GM13977 (cell line): ENCODE results near the gene WDR12.
"Not testable (repeated sequence)": the region's sequence is repeated elsewhere in the genome, so short reads cannot be mapped to it uniquely, and the experiment has no call there.

Source experiments
- DNase-seq: peaks from one replicate; pipeline ENCODE4 v3.0.0; 2012; ENCODE audit warnings: low spot score
- CTCF ChIP-seq: IDR thresholded peaks from 2 replicates; pipeline ENCODE4 v1.5.1; 2012; ENCODE audit warnings: mild to moderate bottlenecking, control low read depth; ENCODE audit not compliant: insufficient read depth; ENCODE audit errors: extremely low read depth, missing control alignments
- in situ Hi-C: fragments of 300-500 bp; cut with MboI; formaldehyde crosslinking; loops from one replicate; pipeline ENCODE4 v1.12.0; 2022; ENCODE audit warnings: low sequenced_read_pairs, low pct_unique_long_range_greater_than_20kb, mixed read lengths, inconsistent platforms; ENCODE audit not compliant: unreplicated experiment

WDR12 gene

GRCh38 chr2:202911203-202911511 lies 316 bp downstream of the WDR12 start:
- in situ Hi-C loops = no loop called here
- no peak for DNase-seq
- TF ChIP-seq CTCF = no peak

GRCh38 chr2:202910698-202911097 lies 775 bp downstream of the WDR12 start:
- no peak for TF ChIP-seq CTCF
- in situ Hi-C loops = no loop called here
- DNase-seq = no peak

GRCh38 chr2:202910250-202910649 lies 1.2 kb downstream of the WDR12 start:
- in situ Hi-C loops = not testable (repeated sequence)

GRCh38 chr2:202909394-202910192 lies 1.9 kb downstream of the WDR12 start:
- DNase-seq = no peak
- TF ChIP-seq CTCF = no peak
- in situ Hi-C loops = no loop called here

More at GRCh38 chr2:202910250-202910649, 1.2 kb downstream of the WDR12 start:
- not testable (repeated sequence) for DNase-seq

- no peak for DNase-seq
- in situ Hi-C loops = no loop called here
- TF ChIP-seq CTCF = no peak
Observed at GRCh38 chr2:202908186-202908585, 3.3 kb downstream of the WDR12 start.

- in situ Hi-C loops, DNase-seq: not testable (repeated sequence)
Observed at GRCh38 chr2:202905507-202905906, 6.0 kb downstream of the WDR12 start.

GRCh38 chr2:202885190-202885589 lies 26.3 kb downstream of the WDR12 start:
- no peak for TF ChIP-seq CTCF
- no peak for DNase-seq
- in situ Hi-C loops = no loop called here
